Heart right ventricle (tissue), 16 donors: ENCODE measurements around the gene CDC42BPA. TPM values are rescaled to one million over a fixed set of nuclear protein-coding genes. Genes with fewer than 3 reads are reported as not detected.

Experiments used
- ATAC-seq, 8 donors: fragments of 200-7000 bp; cut with Tn5 transposase; one replicate each; pipeline ENCODE4 v1.9.1; 2020; ENCODE audit warnings: mild to moderate bottlenecking in 8 of 8, moderate library complexity in 8 of 8, moderate number of reproducible peaks in 1 of 8
- DNase-seq, 2 donors: peaks; one replicate each; pipeline ENCODE4 v3.0.0-alpha.2; 2020
- H3K27ac ChIP-seq, 10 donors: fragments of 200-600 bp; sonication (generic) in 2 of 10; one replicate each; pipeline versions ENCODE4 v1.5.0 to v1.8.0; 2020 to 2022; ENCODE audit warnings: mild to moderate bottlenecking in 3 of 10
- H3K27me3 ChIP-seq, 7 donors: fragments of 200-600 bp; one replicate each; pipeline ENCODE4 v1.8.0; 2021 to 2022; ENCODE audit warnings: mild to moderate bottlenecking in 2 of 7
- H3K36me3 ChIP-seq, 9 donors: fragments of 200-600 bp; sonication (generic) in 1 of 9; one replicate each; pipeline versions ENCODE4 v1.5.0 to v1.8.0; 2020 to 2022; ENCODE audit warnings: mild to moderate bottlenecking in 2 of 9
- H3K4me1 ChIP-seq, 9 donors: fragments of 200-600 bp; sonication (generic) in 1 of 9; one replicate each; pipeline versions ENCODE4 v1.5.0 to v1.8.0; 2020 to 2022; ENCODE audit warnings: mild to moderate bottlenecking in 4 of 9
- H3K4me3 ChIP-seq, 10 donors: fragments of 200-600 bp; sonication (generic) in 2 of 10; one replicate each; pipeline versions ENCODE4 v1.5.0 to v1.8.0; 2020 to 2022; ENCODE audit warnings: mild to moderate bottlenecking in 7 of 10, moderate library complexity in 2 of 10
- H3K9me3 ChIP-seq, 11 donors: fragments of 200-600 bp in 10 of 11; sonication (generic) in 2 of 11; one replicate each; pipeline versions ENCODE4 v1.5.0 to v1.8.0; 2013 to 2022; ENCODE audit warnings: mild to moderate bottlenecking in 2 of 11, control low read depth in 1 of 11, moderate library complexity in 1 of 11
- WGBS, 2 donors: extraction: QIAGEN DNeasy Blood & Tissue Kit; methylation state at CpG; one replicate each; pipeline ENCODE4 v1.1.7; 2013; ENCODE audit warnings: inconsistent platforms in 1 of 2; 5-methylcytosine and 5-hydroxymethylcytosine counted together
- intact Hi-C, 10 donors: fragments of 100-400 bp; cut with DNase I; formaldehyde crosslinking; loops; one replicate each; pipeline versions ENCODE4 v1.11.1 to v1.14.2; 2022
- polyA plus RNA-seq, 2 donors: library from polyadenylated mRNA; stranded (reverse); fragments of 200-250 nt; gene quantifications; one replicate each; pipeline ENCODE4 v1.2.3, GENCODE V29; 2013
- total RNA-seq, 10 donors: library from RNA; stranded (reverse); fragmentation: NEBNext Ultra II Directional in 3 of 10; extraction: Animal tissue kit (Norgen Biotek cat#: 25700) in 3 of 10; gene quantifications; one replicate each; pipeline versions ENCODE4 v1.2.1 to v1.2.4, GENCODE V29; 2021 to 2023
- TF ChIP-seq, protein P1 (sequence below), 9 donors: fragments of 200-600 bp; sonication (generic) in 2 of 9; IDR thresholded peaks; one replicate each; pipeline versions ENCODE4 v1.5.0 to v1.8.0; 2021 to 2022; ENCODE audit warnings: antibody characterized with exemption in 9 of 9, mild to moderate bottlenecking in 5 of 9, moderate library complexity in 1 of 9
- donor health status: Arrhythmogenic right ventricular cardiomyopathy.
- donor health status: ischemic (EF 13 %, LVEDD 7.1; RV severe dilation, severe dysfunction).
- donor health status: healthy with polysubstance abuse.
- donor health status: DM: no; HTN: yes; CAD: no.
- donor health status: DM: no; HTN: no; CAD: no.
- donor health status: ischemic (EF 25% LVEDD 6.9; RV normal size, moderate dysfunction).
- donor health status: ischemic (EF 25% LVEDD 5.7; RV mildly dilated, moderate dysfunction).
- donor health status: healthy.
- donor health status: DM: yes; HTN: yes; CAD: no.
- donor health status: Ischemic cardiomyopathy.
- donor health status: ischemic (EF 35%, LVEDD 5.7; RV mildly dilated, moderate dysfunction).
- donor health status: nonischemic (EF 11% LVEDD 7.7; RV severe dilation, severe dysfunction).
- donor health status: DM: yes; HTN: yes; CAD: no.
- donor health status: PGD.
- donor health status: ischemic (EF 29% LVEDD 5.4; RV normal size, mild dysfunction).
- donor health status: nonischemic (EF 23%, LVEDD 6.1; RV moderate dilation, normal function).

Gene CDC42BPA
- total and polyA plus RNA-seq, 12 donors: 8.6 to 39.5 (median 31.5) TPM

DNA sequence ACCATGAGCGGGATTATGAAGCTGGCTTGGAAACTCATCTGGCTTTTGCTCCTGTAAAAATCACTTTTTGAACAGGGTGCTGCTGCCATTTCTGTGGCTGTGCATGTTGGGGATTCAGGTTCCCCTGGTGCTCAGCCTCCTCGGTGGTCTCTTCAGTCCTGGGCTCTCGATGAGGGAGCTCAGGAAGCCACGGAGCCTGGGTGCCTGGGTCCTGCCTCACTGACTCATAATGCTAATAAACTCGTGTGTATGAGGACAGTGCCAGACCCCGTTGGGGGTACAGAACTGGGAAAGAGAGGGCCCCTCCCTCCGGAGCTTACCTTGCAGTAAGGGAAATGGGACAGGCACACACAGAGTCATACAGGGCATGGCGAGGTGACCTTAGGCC lies 372.4 kb downstream of the CDC42BPA start:
- peaks cover 11 to 82% (median 69%) of the 10 kb centered on the region in 9 donors for H3K4me1 ChIP-seq
- intact Hi-C loops: loop anchor here in 1 of 10 donors (5.0 kb wide), 1 partner anchor 46 kb away; no protein-coding TSS in a partner anchor
- TF ChIP-seq, protein P1, sequence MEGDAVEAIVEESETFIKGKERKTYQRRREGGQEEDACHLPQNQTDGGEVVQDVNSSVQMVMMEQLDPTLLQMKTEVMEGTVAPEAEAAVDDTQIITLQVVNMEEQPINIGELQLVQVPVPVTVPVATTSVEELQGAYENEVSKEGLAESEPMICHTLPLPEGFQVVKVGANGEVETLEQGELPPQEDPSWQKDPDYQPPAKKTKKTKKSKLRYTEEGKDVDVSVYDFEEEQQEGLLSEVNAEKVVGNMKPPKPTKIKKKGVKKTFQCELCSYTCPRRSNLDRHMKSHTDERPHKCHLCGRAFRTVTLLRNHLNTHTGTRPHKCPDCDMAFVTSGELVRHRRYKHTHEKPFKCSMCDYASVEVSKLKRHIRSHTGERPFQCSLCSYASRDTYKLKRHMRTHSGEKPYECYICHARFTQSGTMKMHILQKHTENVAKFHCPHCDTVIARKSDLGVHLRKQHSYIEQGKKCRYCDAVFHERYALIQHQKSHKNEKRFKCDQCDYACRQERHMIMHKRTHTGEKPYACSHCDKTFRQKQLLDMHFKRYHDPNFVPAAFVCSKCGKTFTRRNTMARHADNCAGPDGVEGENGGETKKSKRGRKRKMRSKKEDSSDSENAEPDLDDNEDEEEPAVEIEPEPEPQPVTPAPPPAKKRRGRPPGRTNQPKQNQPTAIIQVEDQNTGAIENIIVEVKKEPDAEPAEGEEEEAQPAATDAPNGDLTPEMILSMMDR (IDR thresholded peaks at IDR 0.05): no peak

DNA sequence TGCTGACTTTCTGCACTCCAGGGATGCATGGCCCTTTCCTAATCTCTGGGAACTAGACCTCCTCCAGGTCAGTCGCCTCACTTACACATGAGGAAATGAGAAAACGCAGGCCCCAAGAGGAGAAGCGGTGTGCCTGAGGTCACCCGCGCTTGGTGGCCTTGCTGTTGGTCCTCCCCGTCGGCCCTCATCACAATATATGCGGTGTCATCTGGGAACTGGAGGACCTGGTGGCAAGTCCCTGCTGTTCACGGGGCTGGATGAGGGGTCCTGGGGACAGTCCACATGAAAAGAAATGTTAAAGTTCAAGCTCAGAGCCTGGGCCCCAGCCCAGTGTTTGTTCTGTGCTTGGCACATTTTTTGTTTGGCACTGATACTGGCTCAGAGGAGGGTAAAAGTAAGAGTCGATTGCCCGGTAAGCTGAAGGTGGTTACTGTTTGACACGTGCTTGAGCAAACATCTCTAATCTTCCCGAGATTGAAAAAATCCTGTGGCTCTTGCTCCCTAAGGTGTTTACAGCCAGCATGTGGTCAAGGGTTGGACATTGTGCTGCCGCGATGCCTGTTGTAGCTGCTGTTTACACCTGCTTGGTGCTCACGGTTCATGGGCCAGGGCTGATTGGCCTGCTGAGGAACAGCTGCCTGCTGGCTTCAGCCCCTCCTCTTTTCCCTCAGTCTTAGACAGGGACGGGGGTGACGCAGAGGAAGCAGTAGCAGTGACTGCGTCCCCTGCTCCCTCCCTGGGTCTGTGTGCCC lies 373.0 kb downstream of the CDC42BPA start:
- Histone ChIP-seq H3K4me3 (no peak overlapping the region), H3K27ac (peak overlapping the region; percentile 48 to 96 (median 75))
- peak in 7 of 8 donors; percentile 14 to 59 (median 51) for ATAC-seq

More for the DNA sequence above, 372.4 kb downstream of the CDC42BPA start:
- WGBS, 2 donors: 67 to 68% methylated on average over 8 of the region's 8 CpGs
- Histone ChIP-seq H3K27ac (peak overlapping the region; percentile 48 to 96 (median 75)), H3K4me3 (no peak overlapping the region), H3K27me3 (no peaks in the 10 kb centered on the region), H3K36me3 (peaks cover 0 to 11% (median 0%) of the 10 kb centered on the region in 9 donors), H3K9me3 (peaks cover 0 to 10% (median 0%) of the 10 kb centered on the region in 11 donors)
- ATAC-seq (peak in 1 of 8 donors; percentile 15), DNase-seq (no peak)

DNA sequence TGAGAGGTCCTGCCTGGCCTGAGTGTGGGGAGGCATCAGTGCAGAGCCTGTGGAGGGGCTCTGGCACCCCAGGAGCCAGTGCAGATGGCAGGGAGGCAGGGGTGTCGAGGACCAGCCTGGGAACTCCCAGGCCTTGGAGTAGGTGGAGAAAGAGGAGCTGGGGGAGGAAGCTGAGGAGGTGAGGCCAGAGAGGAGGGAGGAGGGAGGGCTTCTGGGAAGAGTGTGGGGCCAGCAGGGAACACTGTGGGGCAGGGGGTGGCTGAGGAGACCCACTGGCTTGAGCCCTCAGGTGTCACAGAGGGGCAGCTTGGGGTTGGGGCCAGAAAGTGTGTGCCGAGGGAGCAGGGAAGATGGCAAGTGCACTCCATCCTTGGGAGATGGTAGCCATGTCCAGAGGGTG lies 374.4 kb downstream of the CDC42BPA start:
- DNase-seq: no peak
- peak overlapping the region in 2 of 10 donors; percentile 34 to 64 for H3K4me3 ChIP-seq
- H3K9me3 ChIP-seq: peaks cover 0 to 10% (median 0%) of the 10 kb centered on the region in 11 donors
- peaks cover 11 to 74% (median 68%) of the 10 kb centered on the region in 9 donors for H3K4me1 ChIP-seq
- TF ChIP-seq, protein P1 (IDR thresholded peaks at IDR 0.05): no peak
- H3K27ac ChIP-seq: peak overlapping the region in 9 of 10 donors; percentile 77 to 99 (median 96)
- intact Hi-C loops: loop anchor here in 2 of 10 donors (5.0 kb wide), 2 partner anchors 33 to 48 kb away; no protein-coding TSS in a partner anchor
- no peaks in the 10 kb centered on the region for H3K27me3 ChIP-seq
- H3K36me3 ChIP-seq: no peaks in the 10 kb centered on the region
- 64 to 68% methylated on average over 2 of the region's 2 CpGs for WGBS, 2 donors
- no peak for ATAC-seq

More for the DNA sequence above, 373.0 kb downstream of the CDC42BPA start:
- peaks cover 0 to 10% (median 0%) of the 10 kb centered on the region in 9 donors for H3K36me3 ChIP-seq
- TF ChIP-seq, protein P1 (IDR thresholded peaks at IDR 0.05): no peak
- intact Hi-C loops: loop anchor here in 1 of 10 donors (5.0 kb wide), 1 partner anchor 47 kb away; no protein-coding TSS in a partner anchor
- no peak for DNase-seq
- no peaks in the 10 kb centered on the region for H3K27me3 ChIP-seq
- WGBS, 2 donors: 38 to 41% methylated on average over 19 of the region's 19 CpGs
- H3K9me3 ChIP-seq: peaks cover 0 to 10% (median 0%) of the 10 kb centered on the region in 11 donors
- peaks cover 11 to 82% (median 71%) of the 10 kb centered on the region in 9 donors for H3K4me1 ChIP-seq

DNA sequence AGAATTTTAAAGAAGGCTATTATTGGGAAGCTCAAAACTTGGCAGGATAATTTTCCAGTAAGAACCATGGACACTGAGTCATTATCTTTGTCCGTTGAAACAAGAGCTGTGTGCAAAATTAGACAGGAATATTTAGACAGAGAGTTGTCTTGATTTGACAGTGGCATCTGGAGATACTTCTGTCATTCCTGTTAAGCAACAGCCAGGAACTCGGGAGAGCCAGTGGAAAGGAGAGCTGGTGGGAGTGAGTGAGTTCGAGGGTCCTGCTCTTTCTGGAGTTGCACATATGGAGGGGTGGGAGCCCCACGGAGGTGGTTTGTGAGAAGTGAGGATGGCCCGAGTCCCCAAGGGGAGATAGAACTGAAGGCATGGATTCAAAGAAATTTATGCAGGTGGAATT lies 375.1 kb downstream of the CDC42BPA start:
- WGBS, 2 donors: 45 to 52% methylated on average over 5 of the region's 5 CpGs
- Histone ChIP-seq H3K27ac (peak overlapping the region; percentile 8 to 99 (median 96)), H3K4me3 (peak overlapping the region in 5 of 10 donors; percentile 13 to 96 (median 34)), H3K36me3 (no peaks in the 10 kb centered on the region), H3K27me3 (no peaks in the 10 kb centered on the region), H3K4me1 (peaks cover 15 to 82% (median 76%) of the 10 kb centered on the region in 9 donors), H3K9me3 (peaks cover 0 to 5% (median 0%) of the 10 kb centered on the region in 11 donors)
- no peak for ATAC-seq
- TF ChIP-seq, protein P1 (IDR thresholded peaks at IDR 0.05): no peak
- DNase-seq: no peak
- intact Hi-C loops: loop anchor here in 2 of 10 donors (5.0 kb wide), 2 partner anchors 34 to 49 kb away; no protein-coding TSS in a partner anchor
